KMS-11 (cell line): ENCODE results near the gene DNAJC7.

Source experiments
- H2AFZ ChIP-seq: fragments of 200-600 bp; sonication (generic); 2 replicates; pipeline ENCODE4 v1.6.1; 2016; ENCODE audit warnings: antibody characterized with exemption, mixed run types, low read depth
- H3K27ac ChIP-seq: fragments of 200-600 bp; sonication (generic); 2 replicates; pipeline ENCODE4 v1.6.1; 2016; ENCODE audit warnings: mild to moderate bottlenecking, mixed run types
- H3K27me3 ChIP-seq: fragments of 200-600 bp; sonication (generic); 2 replicates; pipeline ENCODE4 v1.6.1; 2017; ENCODE audit warnings: mild to moderate bottlenecking, low read depth, mixed run types, moderate library complexity; ENCODE audit not compliant: insufficient read depth
- H3K36me3 ChIP-seq: fragments of 200-600 bp; sonication (generic); 2 replicates; pipeline ENCODE4 v1.6.1; 2017; ENCODE audit warnings: mild to moderate bottlenecking, mixed run types; ENCODE audit not compliant: insufficient read depth
- H3K4me1 ChIP-seq: fragments of 200-600 bp; sonication (generic); 2 replicates; pipeline ENCODE4 v1.6.1; 2016; ENCODE audit warnings: mild to moderate bottlenecking, low read depth, mixed run types; ENCODE audit not compliant: poor library complexity, severe bottlenecking
- H3K4me2 ChIP-seq: fragments of 200-600 bp; sonication (generic); 2 replicates; pipeline ENCODE4 v1.7.0; 2016; ENCODE audit warnings: mild to moderate bottlenecking, mixed run types
- H3K4me3 ChIP-seq: fragments of 200-600 bp; sonication (generic); IDR thresholded peaks from 2 replicates; pipeline ENCODE4 v1.6.1; 2017; ENCODE audit warnings: low read depth, low read length, mixed read lengths; ENCODE audit not compliant: insufficient read depth
- H3K79me2 ChIP-seq: fragments of 200-600 bp; sonication (generic); 2 replicates; pipeline ENCODE4 v1.6.1; 2016; ENCODE audit warnings: low read depth, mixed run types; ENCODE audit not compliant: insufficient read depth
- H3K9ac ChIP-seq: fragments of 200-600 bp; sonication (generic); 2 replicates; pipeline ENCODE4 v1.6.1; 2016; ENCODE audit warnings: mild to moderate bottlenecking, mixed run types
- H4K20me1 ChIP-seq: fragments of 200-600 bp; sonication (generic); 2 replicates; pipeline ENCODE4 v1.6.1; 2016; ENCODE audit warnings: mild to moderate bottlenecking, mixed run types; ENCODE audit not compliant: insufficient read depth
- CTCF ChIP-seq: fragments of 200-600 bp; sonication (generic); conservative IDR thresholded peaks from 2 replicates; pipeline ENCODE4 v1.6.1; 2017; ENCODE audit warnings: low read depth, mild to moderate bottlenecking, antibody characterized with exemption, low read length, moderate library complexity, mixed read lengths

Gene DNAJC7

GRCh38 chr17:42016941-42017865 lies at the start of gene DNAJC7:
Gene DNAJC7, minus strand, starts transcription at chr17:42017439. Its CDS starts 23 bp downstream, at chr17:42017416.
- H3K4me3 ChIP-seq: peak within 1 kb of the TSS; percentile 64
- H3K4me1 ChIP-seq: peaks cover 48% of the 10 kb centered on the region
- no peak for TF ChIP-seq CTCF
- H3K27me3 ChIP-seq: no peaks in the 10 kb centered on the region
- no peaks in the 10 kb centered on the region for H3K36me3 ChIP-seq
- H4K20me1 ChIP-seq: no peaks in the 10 kb centered on the region
- peak within 1 kb of the TSS; percentile 89 for H3K4me2 ChIP-seq
- peak within 1 kb of the TSS; percentile 87 for H3K9ac ChIP-seq
- peak within 1 kb of the TSS; percentile 68 for H3K27ac ChIP-seq
- H2AFZ ChIP-seq: peak within 1 kb of the TSS; percentile 75
- H3K79me2 ChIP-seq: peaks cover 64% of the 10 kb centered on the region

GRCh38 chr17:42065201-42065600 lies 48.0 kb upstream of the DNAJC7 start:
- H4K20me1 ChIP-seq: no peaks in the 10 kb centered on the region
- no peak overlapping the region for H3K27ac ChIP-seq
- H3K4me2 ChIP-seq: no peak overlapping the region
- no peak overlapping the region for H3K4me3 ChIP-seq
- H3K4me1 ChIP-seq: no peaks in the 10 kb centered on the region
- H3K9ac ChIP-seq: no peak overlapping the region
- H3K36me3 ChIP-seq: no peaks in the 10 kb centered on the region
- no peak for TF ChIP-seq CTCF
- H3K27me3 ChIP-seq: no peaks in the 10 kb centered on the region
- H2AFZ ChIP-seq: no peak overlapping the region
- no peaks in the 10 kb centered on the region for H3K79me2 ChIP-seq

GRCh38 chr17:42062681-42063080 lies 45.4 kb upstream of the DNAJC7 start:
- Histone ChIP-seq H3K9ac (no peak overlapping the region), H4K20me1 (no peaks in the 10 kb centered on the region), H3K27me3 (no peaks in the 10 kb centered on the region), H3K27ac (no peak overlapping the region), H2AFZ (no peak overlapping the region), H3K79me2 (no peaks in the 10 kb centered on the region), H3K36me3 (no peaks in the 10 kb centered on the region), H3K4me3 (no peak overlapping the region), H3K4me2 (no peak overlapping the region), H3K4me1 (no peaks in the 10 kb centered on the region)
- no peak for TF ChIP-seq CTCF

GRCh38 chr17:42061646-42062487 lies 44.6 kb upstream of the DNAJC7 start:
- no peak overlapping the region for H2AFZ ChIP-seq
- H3K79me2 ChIP-seq: no peaks in the 10 kb centered on the region
- H3K27me3 ChIP-seq: no peaks in the 10 kb centered on the region
- no peak overlapping the region for H3K27ac ChIP-seq
- H3K4me2 ChIP-seq: no peak overlapping the region
- no peak overlapping the region for H3K9ac ChIP-seq
- no peak overlapping the region for H3K4me3 ChIP-seq
- no peaks in the 10 kb centered on the region for H3K4me1 ChIP-seq
- no peaks in the 10 kb centered on the region for H3K36me3 ChIP-seq
- no peaks in the 10 kb centered on the region for H4K20me1 ChIP-seq
- no peak for TF ChIP-seq CTCF
